PFSK-1 (cell line): ENCODE results near the gene LGALSL.

ENCODE experiments used
- POLR2AphosphoS5 ChIP-seq: IDR thresholded peaks from 2 replicates; pipeline ENCODE4 v1.6.1; 2012; ENCODE audit warnings: low read depth, mild to moderate bottlenecking, control low read depth, low read length, moderate library complexity
- REST ChIP-seq, 2 experiments: IDR thresholded peaks; 2 replicates each; pipeline versions ENCODE4 v1.6.1 to v1.8.0; 2011 to 2012; ENCODE audit warnings: low read depth in 2 of 2, low read length in 2 of 2, control low read depth in 1 of 2, inconsistent platforms in 1 of 2, mild to moderate bottlenecking in 1 of 2, moderate library complexity in 1 of 2; ENCODE audit not compliant: insufficient read depth in 1 of 2
- SIN3A ChIP-seq: IDR thresholded peaks from 2 replicates; pipeline ENCODE4 v1.6.1; 2012; ENCODE audit warnings: mild to moderate bottlenecking, low read length, moderate library complexity, borderline replicate concordance; ENCODE audit not compliant: insufficient read depth
- TAF1 ChIP-seq: IDR thresholded peaks from 2 replicates; pipeline ENCODE4 v1.6.1; 2012; ENCODE audit warnings: low read length, control low read depth, borderline replicate concordance; ENCODE audit not compliant: insufficient read depth

- TF ChIP-seq POLR2AphosphoS5, result no peak
- no peak for TF ChIP-seq TAF1
- TF ChIP-seq REST (IDR thresholded peaks at IDR 0.05; ENCODE audit: insufficient read depth in 1 of 2, low read depth in 2 of 2, low read length in 2 of 2), result no peak
- TF ChIP-seq SIN3A, result no peak
These were observed 6.5 kb upstream of the LGALSL start for GRCh38 chr2:64447317-64448040.
